Esophagus muscularis mucosa (tissue), 4 donors: Measurements from ENCODE around the gene SFR1.

Experiments
- EP300 ChIP-seq: sonication (generic); formaldehyde crosslinking; IDR thresholded peaks from one replicate; pipeline ENCODE4 v1.6.1; 2017; ENCODE audit warnings: antibody characterized with exemption
- POLR2A ChIP-seq: fragments of 450-650 bp; IDR thresholded peaks from one replicate; pipeline ENCODE4 v1.6.1; 2017; ENCODE audit warnings: antibody characterized with exemption, moderate library complexity, mild to moderate bottlenecking, low read depth
- TF ChIP-seq, protein P1 (sequence below), 3 experiments: fragments of 200-600 bp in 2 of 3; fragments of 450-650 bp in 1 of 3; sonication (generic) in 2 of 3; IDR thresholded peaks; one replicate each; pipeline ENCODE4 v1.5.1; 2017 to 2019; ENCODE audit warnings: antibody characterized with exemption in 3 of 3, mild to moderate bottlenecking in 2 of 3, moderate library complexity in 1 of 3

- TF ChIP-seq POLR2A, result no peak
- no peak for TF ChIP-seq EP300
- TF ChIP-seq, protein P1, sequence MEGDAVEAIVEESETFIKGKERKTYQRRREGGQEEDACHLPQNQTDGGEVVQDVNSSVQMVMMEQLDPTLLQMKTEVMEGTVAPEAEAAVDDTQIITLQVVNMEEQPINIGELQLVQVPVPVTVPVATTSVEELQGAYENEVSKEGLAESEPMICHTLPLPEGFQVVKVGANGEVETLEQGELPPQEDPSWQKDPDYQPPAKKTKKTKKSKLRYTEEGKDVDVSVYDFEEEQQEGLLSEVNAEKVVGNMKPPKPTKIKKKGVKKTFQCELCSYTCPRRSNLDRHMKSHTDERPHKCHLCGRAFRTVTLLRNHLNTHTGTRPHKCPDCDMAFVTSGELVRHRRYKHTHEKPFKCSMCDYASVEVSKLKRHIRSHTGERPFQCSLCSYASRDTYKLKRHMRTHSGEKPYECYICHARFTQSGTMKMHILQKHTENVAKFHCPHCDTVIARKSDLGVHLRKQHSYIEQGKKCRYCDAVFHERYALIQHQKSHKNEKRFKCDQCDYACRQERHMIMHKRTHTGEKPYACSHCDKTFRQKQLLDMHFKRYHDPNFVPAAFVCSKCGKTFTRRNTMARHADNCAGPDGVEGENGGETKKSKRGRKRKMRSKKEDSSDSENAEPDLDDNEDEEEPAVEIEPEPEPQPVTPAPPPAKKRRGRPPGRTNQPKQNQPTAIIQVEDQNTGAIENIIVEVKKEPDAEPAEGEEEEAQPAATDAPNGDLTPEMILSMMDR (IDR thresholded peaks at IDR 0.05), result no peak
Observed at GRCh38 chr10:104155591-104155990, 33.6 kb downstream of the SFR1 start.
